Parathyroid adenoma (tissue), 2 donors: ENCODE data around the gene ATP8B1.

Experiments used
- H2AFZ ChIP-seq: fragments of 300-600 bp; sonication (generic); one replicate; pipeline ENCODE4 v1.7.0; 2017; ENCODE audit warnings: antibody characterized with exemption, mild to moderate bottlenecking
- H3K27ac ChIP-seq: fragments of 300-600 bp; sonication (generic); one replicate; pipeline ENCODE4 v1.7.0; 2017
- H3K27me3 ChIP-seq: fragments of 300-600 bp; sonication (generic); one replicate; pipeline ENCODE4 v1.7.0; 2017; ENCODE audit warnings: low read length; ENCODE audit not compliant: control insufficient read depth, insufficient read depth
- H3K36me3 ChIP-seq: fragments of 300-600 bp; sonication (generic); one replicate; pipeline ENCODE4 v1.7.0; 2017; ENCODE audit warnings: low read length; ENCODE audit not compliant: control insufficient read depth, insufficient read depth
- H3K4me1 ChIP-seq: fragments of 300-600 bp; sonication (generic); one replicate; pipeline ENCODE4 v1.7.0; 2017; ENCODE audit warnings: control low read depth
- H3K4me2 ChIP-seq: fragments of 300-600 bp; sonication (generic); one replicate; pipeline ENCODE4 v1.7.0; 2017; ENCODE audit warnings: low read length
- H3K4me3 ChIP-seq: fragments of 300-600 bp; sonication (generic); one replicate; pipeline ENCODE4 v1.7.0; 2017; ENCODE audit warnings: low read depth, low read length
- H3K79me2 ChIP-seq: fragments of 300-600 bp; sonication (generic); one replicate; pipeline ENCODE4 v1.7.0; 2017; ENCODE audit warnings: control low read depth
- H3K9ac ChIP-seq: fragments of 300-600 bp; sonication (generic); one replicate; pipeline ENCODE4 v1.7.0; 2017; ENCODE audit warnings: mild to moderate bottlenecking
- H3K9me3 ChIP-seq: fragments of 300-600 bp; sonication (generic); one replicate; pipeline ENCODE4 v1.7.0; 2017; ENCODE audit warnings: low read length; ENCODE audit not compliant: control insufficient read depth
- TF ChIP-seq, protein P1 (sequence below): fragments of 300-600 bp; sonication (generic); IDR thresholded peaks from one replicate; pipeline ENCODE4 v1.7.0; 2017; ENCODE audit warnings: antibody characterized with exemption, mild to moderate bottlenecking
- donor health status: primary hyperparathyroidism.

Gene ATP8B1

DNA sequence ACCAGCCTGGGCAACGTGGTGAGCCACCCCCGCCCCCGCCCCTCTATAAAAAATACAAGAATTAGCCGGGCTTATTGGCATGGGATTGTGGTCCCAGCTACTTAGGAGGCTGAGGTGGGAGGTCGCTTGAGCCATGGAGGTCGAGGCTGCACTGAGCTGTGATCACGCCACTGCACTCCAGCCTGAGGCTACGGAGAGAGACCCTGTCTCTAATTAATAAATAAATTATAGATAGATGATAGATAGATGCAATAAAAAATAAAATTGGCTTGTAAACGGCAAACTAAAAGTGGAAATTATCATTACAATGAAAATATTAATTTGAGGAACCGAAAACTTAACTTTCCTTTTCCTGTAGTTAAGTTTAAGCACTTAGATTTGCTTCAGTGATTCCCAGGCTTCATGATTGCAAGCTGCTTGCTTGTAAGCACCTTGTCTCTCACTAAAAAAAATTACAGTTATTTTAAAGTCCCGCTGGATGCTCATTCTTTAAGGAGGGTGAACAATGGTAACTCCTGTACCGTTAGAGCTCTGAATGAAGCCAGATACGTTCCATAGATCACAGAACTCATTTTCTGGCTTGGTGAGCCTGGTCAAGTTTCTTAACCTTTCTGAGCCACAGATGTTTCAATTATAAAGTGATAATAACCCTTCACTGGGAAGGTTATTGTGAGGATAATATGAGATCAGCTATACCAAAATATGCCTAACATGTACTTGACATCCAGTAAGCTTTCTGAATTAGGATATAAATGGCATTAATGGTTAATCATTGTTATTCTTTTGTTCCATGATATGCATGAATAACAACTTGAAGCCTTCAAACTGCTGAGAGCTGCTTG, 172.1 kb downstream of the ATP8B1 start:
- TF ChIP-seq, protein P1, sequence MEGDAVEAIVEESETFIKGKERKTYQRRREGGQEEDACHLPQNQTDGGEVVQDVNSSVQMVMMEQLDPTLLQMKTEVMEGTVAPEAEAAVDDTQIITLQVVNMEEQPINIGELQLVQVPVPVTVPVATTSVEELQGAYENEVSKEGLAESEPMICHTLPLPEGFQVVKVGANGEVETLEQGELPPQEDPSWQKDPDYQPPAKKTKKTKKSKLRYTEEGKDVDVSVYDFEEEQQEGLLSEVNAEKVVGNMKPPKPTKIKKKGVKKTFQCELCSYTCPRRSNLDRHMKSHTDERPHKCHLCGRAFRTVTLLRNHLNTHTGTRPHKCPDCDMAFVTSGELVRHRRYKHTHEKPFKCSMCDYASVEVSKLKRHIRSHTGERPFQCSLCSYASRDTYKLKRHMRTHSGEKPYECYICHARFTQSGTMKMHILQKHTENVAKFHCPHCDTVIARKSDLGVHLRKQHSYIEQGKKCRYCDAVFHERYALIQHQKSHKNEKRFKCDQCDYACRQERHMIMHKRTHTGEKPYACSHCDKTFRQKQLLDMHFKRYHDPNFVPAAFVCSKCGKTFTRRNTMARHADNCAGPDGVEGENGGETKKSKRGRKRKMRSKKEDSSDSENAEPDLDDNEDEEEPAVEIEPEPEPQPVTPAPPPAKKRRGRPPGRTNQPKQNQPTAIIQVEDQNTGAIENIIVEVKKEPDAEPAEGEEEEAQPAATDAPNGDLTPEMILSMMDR: no peak
- Histone ChIP-seq H3K36me3 (no peaks in the 10 kb centered on the region), H3K9ac (no peak overlapping the region), H3K9me3 (no peaks in the 10 kb centered on the region), H3K79me2 (no peaks in the 10 kb centered on the region), H3K27me3 (no peaks in the 10 kb centered on the region), H3K4me3 (peak overlapping the region; percentile 79), H2AFZ (peak overlapping the region; percentile 94), H3K4me2 (peak overlapping the region; percentile 93), H3K4me1 (peaks cover 3% of the 10 kb centered on the region), H3K27ac (no peak overlapping the region)

DNA sequence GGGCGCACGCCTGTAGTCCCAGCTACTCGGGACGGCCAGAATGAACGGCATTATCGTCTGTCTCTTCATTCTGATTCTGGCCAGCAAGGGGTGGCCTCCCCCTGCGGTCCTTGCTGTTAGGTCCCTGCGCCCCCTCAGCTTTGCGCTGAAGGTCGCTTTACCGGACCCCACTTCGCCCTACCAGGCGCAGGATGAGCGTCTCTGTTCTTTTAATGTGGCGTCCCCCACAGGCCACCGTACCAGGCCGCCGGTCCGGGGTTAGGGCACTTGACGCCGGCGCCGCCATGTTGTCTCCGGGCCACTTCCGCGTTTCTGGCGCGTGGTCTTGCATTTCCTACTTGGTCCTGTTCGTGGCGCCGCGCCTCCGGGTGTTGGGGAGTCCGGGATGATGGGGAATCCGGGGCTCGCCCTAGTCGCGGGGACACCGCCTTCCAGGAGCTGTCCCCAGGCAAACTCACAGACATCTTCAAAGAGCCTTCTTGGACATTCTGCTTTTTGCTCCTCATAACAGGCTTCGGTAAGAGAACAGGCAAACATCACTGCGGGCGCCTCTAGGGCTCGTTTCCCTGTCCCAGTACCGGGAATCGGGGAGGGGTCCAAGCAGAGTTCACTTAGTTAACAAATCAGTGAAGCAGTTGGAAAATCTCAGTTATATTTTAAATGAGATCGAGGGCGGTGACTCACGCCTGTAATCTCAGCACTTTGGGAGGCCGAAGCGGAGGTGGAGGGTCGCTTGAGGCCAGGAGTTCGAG, 172.9 kb downstream of the ATP8B1 start:
- TF ChIP-seq, protein P1: peak; percentile 86
- Histone ChIP-seq H3K9me3 (no peaks in the 10 kb centered on the region), H3K79me2 (no peaks in the 10 kb centered on the region), H3K4me2 (peak overlapping the region; percentile 93), H3K36me3 (no peaks in the 10 kb centered on the region), H3K4me1 (no peaks in the 10 kb centered on the region), H3K9ac (no peak overlapping the region), H3K27me3 (no peaks in the 10 kb centered on the region), H3K27ac (peak overlapping the region; percentile 46), H2AFZ (peak overlapping the region; percentile 94), H3K4me3 (peak overlapping the region; percentile 79)

DNA sequence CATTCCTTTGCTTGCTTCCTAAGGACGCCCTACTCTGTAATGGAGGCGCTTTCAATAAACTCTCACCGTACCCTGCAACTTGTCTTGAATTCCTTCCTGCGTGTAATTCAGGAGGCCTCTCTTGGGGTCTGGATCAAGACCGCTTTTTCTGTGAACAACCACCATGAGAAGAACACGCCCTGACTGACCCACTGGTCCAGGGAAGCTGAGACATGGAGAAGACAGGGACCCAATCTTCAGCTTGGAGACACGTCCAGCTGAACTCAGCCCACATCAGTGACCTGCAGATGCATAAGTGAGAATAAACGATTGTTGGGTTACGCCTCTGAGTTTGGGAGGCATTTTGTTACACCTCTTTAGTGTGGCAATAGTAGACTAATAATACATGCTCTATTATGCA, 173.7 kb downstream of the ATP8B1 start:
- no peaks in the 10 kb centered on the region for H3K36me3 ChIP-seq
- H3K9me3 ChIP-seq: no peaks in the 10 kb centered on the region
- no peaks in the 10 kb centered on the region for H3K27me3 ChIP-seq
- H3K4me1 ChIP-seq: no peaks in the 10 kb centered on the region
- H3K4me3 ChIP-seq: peak overlapping the region; percentile 79
- TF ChIP-seq, protein P1: no peak
- H3K4me2 ChIP-seq: peak overlapping the region; percentile 93
- no peaks in the 10 kb centered on the region for H3K79me2 ChIP-seq
- no peak overlapping the region for H3K27ac ChIP-seq
- H3K9ac ChIP-seq: no peak overlapping the region
- H2AFZ ChIP-seq: peak overlapping the region; percentile 94

DNA sequence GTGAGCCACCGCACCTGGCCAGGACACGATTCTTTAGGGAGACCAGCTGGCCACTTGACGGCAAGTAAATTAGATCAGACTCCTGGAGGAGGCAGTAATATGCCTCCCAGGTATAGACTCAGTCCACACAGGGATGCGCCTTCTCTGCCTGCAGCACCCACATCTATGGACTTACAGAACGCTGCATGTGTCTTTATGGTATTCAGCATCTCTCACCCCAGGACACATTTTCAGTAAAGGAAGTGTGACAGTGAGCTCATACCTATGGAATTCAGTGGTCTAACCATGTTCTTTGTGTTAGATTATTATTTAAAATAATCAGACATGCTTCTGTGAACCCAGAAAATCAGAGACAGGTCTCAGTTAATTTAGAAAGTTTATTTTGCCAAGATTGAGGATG, 175.6 kb downstream of the ATP8B1 start:
- no peaks in the 10 kb centered on the region for H3K4me1 ChIP-seq
- H3K27me3 ChIP-seq: no peaks in the 10 kb centered on the region
- H3K9ac ChIP-seq: no peak overlapping the region
- H3K9me3 ChIP-seq: no peaks in the 10 kb centered on the region
- H3K4me3 ChIP-seq: no peak overlapping the region
- no peak overlapping the region for H2AFZ ChIP-seq
- no peak overlapping the region for H3K4me2 ChIP-seq
- TF ChIP-seq, protein P1: no peak
- H3K36me3 ChIP-seq: no peaks in the 10 kb centered on the region
- no peak overlapping the region for H3K27ac ChIP-seq
- no peaks in the 10 kb centered on the region for H3K79me2 ChIP-seq
